Measurements from ENCODE around the gene APC2.
"Not testable (repeated sequence)": the region's sequence is repeated elsewhere in the genome, so short reads cannot be mapped to it uniquely, and the experiment has no call there.

APC2 gene

DNA sequence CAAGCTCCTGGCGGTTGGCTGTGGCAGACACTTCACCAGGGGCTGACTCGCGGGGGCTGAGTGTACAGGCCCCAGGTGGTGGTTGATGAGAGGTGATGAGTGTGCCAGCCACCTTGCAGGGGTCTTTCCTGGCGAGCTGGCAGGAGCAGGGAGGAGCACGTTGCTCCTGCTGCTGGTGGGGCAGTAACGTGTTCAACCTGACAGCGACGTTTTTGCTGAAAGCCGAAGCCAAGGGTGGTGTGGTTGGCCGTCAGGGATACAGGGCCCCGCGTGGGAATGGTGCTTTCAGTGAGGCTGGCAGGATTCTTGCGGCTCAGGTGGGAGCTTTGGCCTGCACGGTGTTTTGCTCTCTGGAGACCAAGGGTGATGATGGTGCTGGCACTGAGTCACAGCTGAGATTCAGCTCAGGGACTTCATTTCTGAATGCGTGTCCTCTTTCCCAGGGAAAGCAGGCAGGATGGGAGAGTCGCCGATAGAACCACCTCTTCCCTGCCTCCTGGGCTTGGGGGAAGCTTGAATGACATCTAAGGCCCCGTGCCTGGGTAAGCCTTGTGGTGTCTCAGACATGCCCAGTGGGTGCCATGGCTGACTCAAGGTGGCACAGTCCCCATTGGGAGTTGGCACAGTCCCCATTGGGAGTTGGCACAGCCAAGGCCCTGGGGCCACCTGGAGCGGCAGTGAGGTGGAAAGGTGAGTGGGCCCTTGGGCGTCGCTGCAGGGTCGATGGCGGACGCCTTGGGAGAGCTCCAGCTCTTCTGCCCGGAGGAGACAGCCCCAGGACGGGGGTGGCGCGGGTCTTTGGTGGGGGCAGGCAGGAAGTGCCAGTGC, 33.7 kb upstream of the APC2 start:
- DNase-seq (ENCODE audit: low spot score) (peak; percentile 29), FAIRE-seq (no peak)

- FAIRE-seq (no peak), DNase-seq (ENCODE audit: low spot score) (no peak)
Measured at GRCh38 chr19:1417145-1417544, 32.8 kb upstream of the APC2 start.

DNA sequence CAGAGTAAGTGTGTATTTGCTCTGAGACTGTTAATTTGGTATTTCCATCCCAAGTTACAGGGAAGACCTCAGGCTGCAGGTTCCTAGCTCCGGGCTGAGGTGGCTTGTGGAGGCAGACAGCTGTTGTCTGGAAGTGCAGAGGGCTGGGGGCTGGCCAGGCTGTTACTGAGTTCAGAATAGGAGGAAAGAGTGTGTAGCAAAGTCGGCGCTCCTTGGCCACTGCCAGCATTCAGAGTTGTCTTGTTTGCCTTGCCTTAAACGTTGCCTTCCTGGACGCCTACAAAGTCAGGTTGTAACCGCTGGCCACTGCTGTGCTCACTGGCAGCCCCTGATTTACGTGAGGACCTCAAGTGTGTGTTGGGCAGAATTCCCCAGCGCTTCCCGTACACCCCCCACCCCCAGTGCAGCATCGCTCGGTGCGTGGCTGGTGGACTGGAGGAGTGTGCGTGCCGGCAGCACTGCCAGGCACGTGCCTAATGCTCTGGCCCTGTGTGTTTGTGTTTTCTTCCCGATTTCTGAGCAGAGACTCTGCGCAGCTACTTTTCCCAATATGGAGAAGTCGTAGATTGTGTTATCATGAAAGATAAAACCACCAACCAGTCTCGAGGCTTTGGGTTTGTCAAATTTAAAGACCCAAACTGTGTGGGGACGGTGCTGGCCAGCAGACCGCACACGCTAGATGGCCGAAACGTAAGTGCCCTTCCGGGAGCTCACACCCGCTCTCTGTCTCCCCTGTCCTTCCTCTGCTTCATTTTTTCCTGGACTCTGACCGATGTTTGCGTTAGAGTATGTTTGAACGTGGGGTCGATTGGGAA, 32.0 kb upstream of the APC2 start:
- FAIRE-seq (no peak), DNase-seq (ENCODE audit: low spot score) (no peak)

DNA sequence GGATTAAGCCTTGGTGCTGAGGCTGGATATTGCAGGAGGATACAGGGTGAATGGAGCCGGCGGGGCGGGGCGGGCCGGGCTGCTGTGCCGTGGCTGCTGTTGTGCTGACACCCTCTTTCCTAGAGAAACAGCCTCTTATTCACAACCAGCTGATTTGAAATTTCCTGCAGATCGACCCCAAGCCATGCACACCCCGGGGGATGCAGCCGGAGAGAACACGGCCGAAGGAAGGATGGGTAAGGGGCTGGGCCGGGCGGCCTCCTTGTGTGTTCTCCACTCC, 31.5 kb upstream of the APC2 start:
- DNase-seq (ENCODE audit: low spot score) = no peak
- no peak for FAIRE-seq

DNA sequence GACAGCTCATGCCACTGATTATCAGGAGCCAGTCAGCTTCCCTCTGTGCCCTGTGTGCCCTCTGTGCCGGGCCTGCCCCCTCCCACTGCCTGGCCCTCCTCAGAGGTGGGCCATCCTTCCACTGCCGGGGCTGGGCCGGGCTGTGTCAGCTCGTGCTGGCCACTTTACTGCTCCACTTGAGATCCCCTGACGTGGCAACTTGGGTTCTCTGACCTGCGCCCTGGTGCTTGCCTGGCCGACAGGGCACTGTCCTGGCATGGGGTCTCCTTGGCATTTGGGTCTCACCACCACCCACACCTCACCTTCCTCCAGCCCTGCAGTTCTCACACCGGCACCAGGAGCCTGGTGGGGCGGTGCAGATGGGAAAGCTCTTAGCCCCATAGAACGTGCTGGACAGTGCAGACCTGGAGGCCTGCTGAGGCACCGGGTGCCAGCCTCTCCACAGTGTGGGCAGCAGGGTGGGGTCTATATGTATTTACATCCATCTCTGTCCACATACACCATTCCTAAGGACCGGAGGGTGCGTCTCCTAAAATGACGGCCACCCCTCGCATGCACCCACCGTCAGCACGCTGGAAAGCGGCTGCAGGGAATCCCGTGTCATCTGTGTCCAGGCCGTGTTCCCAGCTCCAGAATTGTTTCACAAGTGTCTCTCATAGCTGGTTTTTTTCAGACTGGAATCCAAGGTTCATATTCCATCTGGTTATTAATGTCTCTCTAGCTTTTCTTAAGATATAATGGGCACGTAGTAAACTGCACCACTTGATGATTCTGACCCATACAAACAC, 30.8 kb upstream of the APC2 start:
- DNase-seq (ENCODE audit: low spot score) (no peak), FAIRE-seq (no peak)

GRCh38 chr19:1420085-1420484, 29.8 kb upstream of the APC2 start:
- not testable (repeated sequence) for FAIRE-seq; DNase-seq (ENCODE audit: low spot score)

GRCh38 chr19:1420590-1420989, 29.3 kb upstream of the APC2 start:
- FAIRE-seq (no peak), DNase-seq (ENCODE audit: low spot score) (no peak)

DNA sequence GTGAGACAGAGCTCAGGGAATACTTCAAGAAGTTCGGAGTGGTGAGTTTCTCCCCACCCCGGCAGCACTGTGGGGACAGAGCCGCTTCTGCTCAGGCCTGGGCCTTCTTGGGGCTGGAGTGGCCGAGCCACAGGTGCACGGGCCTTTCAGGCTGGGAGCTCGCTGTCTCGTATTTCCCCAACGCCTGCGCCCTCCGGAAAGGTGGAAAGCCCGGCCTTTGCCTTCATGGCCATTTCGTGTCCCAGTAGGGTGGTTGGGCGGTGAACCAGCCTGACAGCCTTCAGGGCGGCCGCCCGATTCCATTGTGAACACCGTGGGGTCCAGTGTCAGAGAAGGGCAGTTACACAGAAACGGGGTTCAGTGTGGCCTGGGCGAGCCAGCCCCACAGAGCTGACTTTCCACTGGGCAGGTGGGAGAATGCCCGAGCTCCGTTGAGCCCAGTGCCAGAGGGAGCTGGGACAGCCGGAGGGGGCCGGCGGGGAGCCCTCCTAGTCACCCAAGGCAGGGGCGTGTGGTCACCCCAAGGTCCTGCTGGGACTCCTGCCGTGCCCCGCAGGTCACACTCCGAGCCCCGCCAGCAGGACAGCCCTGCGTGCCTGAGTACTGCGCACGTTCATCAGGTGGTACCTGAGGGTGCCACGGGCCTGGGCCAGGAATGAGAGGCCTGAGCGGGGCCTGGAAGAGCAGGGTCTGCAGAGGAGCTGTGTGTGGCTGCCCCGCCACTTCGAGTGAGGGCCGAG, 28.5 kb upstream of the APC2 start:
- FAIRE-seq = no peak
- no peak for DNase-seq (ENCODE audit: low spot score)

DNA sequence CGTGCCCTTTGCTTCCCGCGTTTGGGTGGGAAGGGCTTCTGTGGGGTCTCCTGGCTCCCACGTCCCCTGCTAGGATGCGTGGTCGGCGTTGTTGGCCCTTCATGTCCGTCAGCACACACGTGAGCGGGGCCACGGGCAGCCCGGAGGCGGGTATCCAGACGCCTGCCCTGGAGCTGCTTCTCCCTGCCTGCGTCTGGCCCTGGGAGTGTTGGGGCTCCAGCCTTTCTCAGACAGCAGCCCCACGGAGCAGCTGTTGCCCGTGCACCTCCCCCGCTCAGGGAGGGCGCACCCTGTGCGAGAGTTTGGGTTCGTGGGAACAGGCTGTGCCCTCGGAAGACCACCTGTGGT, 28.0 kb upstream of the APC2 start:
- DNase-seq (ENCODE audit: low spot score) = no peak
- FAIRE-seq = no peak

DNA sequence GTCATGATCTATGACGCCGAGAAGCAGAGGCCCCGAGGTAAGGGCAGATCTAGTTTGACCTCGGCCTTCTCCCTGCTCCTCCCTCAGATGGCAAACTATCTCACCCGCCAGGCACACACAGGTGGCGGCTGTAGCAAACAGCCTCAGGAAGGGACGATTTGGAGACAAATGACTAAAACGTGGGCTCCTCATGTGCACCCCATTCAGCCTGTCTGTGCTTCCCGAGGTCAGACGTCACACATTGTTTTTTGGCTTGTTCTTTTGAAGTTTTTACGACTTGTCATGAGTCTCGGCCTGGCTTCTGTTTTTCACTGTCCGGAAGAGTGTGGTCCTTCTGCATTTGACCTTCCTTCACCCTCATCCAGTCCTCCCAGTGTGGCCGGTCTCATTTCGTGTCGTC, 27.6 kb upstream of the APC2 start:
- DNase-seq (ENCODE audit: low spot score) = no peak
- FAIRE-seq = no peak

GRCh38 chr19:1422943-1423342, 27.0 kb upstream of the APC2 start:
- DNase-seq (ENCODE audit: low spot score) (no peak), FAIRE-seq (no peak)

DNA sequence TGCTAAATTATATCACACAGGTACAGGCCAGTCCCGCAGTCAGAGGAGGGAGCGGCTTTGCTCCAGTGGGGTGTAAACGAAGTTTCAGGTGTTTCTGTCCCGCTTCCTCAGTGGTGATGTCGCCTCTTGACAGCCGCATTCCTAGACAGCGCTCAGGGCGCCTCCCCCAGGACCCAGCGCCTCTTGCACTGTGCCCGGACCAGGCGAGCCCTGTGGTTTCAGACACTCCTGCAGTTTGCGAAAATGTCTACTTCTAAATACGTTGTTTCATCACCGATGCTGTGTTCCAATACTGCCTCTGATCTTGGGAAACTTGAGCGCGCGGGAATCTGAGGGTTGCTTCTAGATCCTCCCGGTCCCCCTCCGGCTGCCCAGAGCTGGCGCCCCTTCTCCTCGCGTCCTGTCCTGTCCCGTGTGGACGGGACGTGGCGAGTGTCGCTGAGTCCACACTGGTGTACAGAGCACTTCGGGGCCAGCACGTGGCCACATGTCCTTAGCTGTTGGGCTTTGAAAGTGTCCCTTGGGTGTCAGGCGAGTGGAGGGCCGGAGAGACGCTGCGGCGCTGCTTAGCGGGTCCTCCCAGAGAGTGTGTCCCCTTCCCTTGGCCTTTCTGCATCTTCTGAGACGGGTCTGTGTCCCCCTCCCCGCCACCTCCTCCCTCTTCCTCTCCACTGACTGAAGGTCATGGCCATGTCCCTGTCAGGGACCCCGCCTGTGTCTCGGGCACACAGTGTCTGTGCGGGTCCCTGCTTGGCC, 26.3 kb upstream of the APC2 start:
- FAIRE-seq (no peak), DNase-seq (ENCODE audit: low spot score) (no peak)

- FAIRE-seq (no peak), DNase-seq (ENCODE audit: low spot score) (no peak)
Measured at GRCh38 chr19:1424192-1424955, 25.5 kb upstream of the APC2 start.

DNA sequence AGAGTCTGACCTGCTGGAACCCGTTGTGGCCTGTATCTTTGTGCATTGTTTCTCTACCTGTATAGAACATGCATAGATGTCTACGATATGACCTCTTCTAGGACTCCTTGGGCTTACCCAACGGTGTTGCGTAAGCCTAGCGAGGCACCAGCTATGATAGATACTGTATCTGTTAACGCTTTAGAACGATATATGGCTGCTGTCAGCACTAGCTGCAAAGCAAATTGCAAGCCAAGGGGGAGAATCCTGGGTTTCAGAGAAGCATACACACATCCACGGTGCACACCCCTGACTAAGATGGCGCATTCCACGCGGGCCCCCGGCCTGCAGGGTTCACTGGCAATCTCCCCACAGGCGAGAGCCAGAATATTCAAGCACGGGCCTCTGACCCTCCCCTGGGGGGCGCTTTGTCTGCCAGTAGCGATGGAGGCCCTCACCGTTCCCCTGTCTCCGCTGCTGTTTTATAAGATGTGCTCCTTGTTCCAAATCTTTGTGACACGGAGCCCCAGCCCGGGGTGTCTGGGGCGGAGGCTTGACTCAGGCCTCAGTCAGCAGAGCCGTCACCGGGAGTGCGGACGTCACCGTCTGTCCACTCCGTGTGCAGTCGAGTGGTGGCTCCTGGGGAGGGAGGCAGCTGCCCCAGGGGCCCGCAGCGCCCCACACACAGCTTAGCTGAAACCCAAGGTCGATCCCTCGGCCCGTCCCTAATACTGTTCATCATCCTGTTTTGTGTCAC, 24.7 kb upstream of the APC2 start:
- DNase-seq (ENCODE audit: low spot score) (no peak), FAIRE-seq (no peak)

DNA sequence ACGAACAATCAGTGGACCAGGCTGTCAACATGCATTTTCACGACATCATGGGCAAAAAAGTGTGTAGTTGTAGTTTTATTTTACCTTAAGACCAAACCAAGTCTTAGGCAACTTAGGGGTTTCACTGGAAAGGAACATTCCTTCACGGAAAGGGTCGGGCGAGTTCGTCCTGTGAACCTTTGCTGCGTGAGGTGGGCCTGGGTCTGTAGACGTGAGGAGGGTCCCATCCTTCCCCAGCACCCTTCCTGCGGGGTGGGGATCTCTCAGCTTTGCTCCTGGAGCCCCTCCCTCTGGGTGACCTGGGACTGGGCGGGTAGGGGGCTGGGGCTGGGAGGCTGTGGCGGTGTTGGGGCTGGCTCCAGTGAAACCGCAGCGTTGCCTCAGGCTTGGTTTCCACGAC, 24.0 kb upstream of the APC2 start:
- DNase-seq (ENCODE audit: low spot score) (no peak), FAIRE-seq (no peak)

DNA sequence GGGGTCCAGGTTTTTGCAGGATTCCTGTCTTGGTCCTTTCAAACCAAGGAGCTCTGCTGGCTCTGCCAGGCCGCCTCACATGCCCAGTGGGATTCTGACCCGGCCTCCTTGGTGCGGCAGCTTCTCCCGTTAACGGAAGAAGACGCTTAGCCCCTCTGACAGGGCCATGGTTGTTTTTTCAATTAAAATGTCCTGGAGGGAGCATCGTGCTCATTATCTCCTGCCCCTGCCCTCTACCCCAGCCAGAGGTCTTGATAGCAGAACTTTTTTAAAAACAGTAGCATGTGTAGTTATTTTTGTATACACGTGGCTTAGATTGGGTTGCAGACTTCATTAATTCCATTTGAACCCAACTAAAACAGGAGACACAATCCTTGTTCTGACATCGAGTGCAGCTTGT, 23.2 kb upstream of the APC2 start:
- FAIRE-seq = no peak
- no peak for DNase-seq (ENCODE audit: low spot score)

- no peak for FAIRE-seq
Measured at GRCh38 chr19:1427221-1427920, 22.6 kb upstream of the APC2 start.

DNA sequence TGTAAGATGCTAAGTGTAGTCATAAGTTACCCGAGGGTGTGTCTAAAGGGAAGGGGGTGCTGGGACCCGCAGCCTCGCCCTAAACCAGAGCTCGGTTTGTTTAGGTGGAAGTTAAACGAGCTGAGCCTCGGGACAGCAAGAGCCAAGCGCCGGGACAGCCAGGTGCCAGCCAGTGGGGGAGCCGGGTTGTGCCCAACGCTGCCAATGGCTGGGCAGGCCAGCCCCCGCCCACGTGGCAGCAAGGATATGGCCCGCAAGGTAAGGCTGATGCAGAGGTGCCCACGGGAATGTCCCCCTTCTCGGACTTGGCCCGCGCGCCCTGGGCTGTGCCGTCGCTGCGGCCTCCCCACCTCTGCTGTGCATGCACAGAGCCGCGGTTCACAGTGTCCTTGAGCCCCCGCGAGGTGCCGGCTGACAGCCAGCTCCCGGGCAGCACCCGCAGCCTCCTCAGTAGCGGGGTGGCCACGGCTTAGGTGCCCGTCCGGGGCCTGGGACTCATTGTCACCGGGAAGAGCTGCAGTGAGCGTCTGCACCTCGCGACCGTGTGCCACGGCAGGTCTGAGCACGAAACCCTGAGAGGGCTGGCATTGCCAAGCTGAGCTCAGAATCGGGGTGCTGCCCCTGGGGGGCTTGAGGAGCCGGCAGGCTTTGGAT, 21.1 kb upstream of the APC2 start:
- FAIRE-seq = no peak
- DNase-seq (ENCODE audit: low spot score) = no peak

More at GRCh38 chr19:1427221-1427920, 22.6 kb upstream of the APC2 start:
- no peak for DNase-seq (ENCODE audit: low spot score)

All from RCC 7860 (cell line).